CD4-positive, alpha-beta T cell treated with Interleukin-1 beta for 1 hour (primary cell): ENCODE results near the gene DMAC2.
A peak's percentile ranks its signal among the peaks of the same experiment; 100 is the strongest.
"Not testable (repeated sequence)": the region's sequence is repeated elsewhere in the genome, so short reads cannot be mapped to it uniquely, and the experiment has no call there.

Source experiments
- DNase-seq, 2 donors: peaks; one replicate each; pipeline ENCODE4 v3.0.0-alpha.2; 2020 to 2022

DMAC2 gene

DNA sequence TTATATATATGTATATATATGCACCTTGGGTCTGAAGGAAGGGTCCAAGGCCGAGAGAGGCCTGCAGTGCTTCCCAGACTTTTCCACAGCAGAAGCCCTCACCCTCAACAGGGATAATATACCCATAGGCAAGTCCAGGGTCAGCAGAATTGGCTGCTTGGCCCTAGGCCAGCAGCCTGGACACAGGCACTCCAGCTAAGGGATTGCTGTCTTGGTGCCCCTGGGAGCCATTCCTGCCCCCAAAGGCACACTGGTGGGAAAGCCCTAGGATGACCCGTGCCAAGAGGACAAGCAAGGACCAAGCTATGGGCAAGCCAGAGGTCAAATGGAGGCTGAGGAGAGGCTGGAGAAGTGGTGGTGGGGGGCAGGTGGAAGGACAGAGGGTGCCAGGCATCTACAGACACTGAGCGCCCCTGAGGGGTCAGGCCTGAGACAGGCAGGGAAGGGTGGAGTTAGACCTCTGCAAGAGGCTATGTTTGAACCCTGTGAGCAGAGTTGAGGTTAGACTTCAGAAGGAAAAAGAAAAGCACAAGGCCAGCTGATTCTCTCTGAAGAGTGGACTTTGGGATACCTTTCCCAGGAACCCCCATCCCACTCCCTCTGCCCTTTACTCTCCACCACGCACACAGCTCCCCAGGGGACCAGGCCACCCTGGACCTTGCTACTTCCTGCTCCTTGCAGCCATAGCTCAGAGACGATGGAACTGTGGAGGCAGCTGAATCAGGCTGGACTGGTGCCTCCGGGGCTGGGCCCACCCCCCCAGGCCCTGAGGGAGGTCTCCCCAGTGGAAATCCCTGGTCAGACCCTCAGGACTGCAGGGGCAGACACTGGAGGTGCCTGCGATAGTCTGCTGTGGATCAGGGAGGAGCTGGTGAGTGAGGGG is 3.0 kb upstream of the DMAC2 start, which contains the start of gene ERICH4:
ERICH4 (plus strand) TSS at position 684 of the 883 bp plus-strand sequence; CDS start at position 698, 14 bp downstream.
- DNase-seq: no peak

DNA sequence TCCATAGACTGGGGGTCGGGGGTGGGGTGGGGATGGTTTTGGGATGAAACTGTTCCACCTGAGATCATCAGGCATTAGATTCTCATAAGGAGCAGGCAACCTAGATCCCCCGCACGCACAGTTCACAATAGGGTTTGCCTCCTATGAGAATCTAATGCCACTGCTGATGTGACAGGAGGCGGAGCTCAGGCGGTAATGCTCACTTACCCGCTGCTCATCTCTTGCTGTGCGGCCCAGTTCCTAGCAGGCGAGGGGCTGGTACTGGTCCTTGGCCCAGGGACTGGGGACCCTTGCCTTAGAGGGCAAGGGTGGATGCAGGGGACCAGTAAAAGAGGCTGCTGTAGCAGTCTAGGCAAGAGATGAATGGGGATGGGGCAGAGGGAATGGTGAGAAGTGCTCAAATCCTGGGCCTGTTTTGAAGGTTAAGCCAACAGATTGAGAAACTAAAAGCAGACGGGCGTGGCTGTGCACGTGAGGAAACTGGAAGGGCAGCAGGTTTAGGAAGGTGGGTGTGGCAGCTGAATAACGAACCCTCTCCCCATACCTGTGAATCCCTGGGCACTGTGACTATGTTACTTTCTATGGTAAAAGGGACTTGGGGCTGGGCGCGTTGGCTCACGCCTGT is 1.7 kb upstream of the DMAC2 start:
- DNase-seq: no peak

DNA sequence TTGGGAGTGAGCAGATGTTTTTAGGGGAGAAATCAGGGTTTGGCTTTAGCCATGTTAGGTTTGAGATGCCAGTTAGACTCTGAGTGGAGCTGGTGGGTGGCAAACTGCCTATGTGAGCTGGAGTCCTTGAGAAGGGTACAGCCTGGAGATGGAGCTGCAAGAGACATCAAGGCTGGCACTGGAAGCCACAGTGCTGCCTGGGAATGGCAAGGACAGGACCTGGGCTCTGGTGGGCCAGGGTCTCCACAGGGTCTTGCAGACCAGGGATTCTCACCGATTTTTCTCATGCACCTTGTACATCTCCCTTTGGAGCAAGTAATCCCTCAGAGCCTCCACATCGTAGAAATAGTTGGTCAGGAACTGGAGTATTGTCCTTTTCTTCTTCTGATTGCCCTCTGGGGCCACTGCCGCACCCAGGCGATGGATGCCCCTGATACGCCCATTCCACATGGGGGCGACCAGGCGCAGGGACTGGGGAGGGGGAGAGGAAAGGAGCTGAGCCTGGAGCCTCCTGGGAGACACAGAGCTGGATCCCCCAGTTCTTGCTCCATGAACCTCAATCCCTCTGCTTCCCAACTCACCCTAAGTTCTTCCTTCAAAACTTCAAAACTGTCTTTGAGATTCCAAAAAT is 1.7 kb downstream of the DMAC2 start:
- no peak for DNase-seq

DNA sequence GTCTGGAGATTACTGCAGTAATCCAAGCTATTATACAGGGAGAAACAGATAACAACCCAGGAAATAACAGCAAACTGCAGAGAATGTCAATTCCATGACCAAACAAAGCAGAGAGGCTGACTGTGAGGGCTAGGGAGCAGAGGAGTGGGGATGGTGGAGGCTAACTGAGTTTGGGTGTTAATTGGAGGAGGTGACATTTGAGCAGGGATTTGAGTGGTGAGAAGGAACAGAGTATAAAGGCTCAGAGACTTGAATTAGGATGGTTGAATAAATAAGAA is 3.1 kb downstream of the DMAC2 start:
- DNase-seq: no peak

DNA sequence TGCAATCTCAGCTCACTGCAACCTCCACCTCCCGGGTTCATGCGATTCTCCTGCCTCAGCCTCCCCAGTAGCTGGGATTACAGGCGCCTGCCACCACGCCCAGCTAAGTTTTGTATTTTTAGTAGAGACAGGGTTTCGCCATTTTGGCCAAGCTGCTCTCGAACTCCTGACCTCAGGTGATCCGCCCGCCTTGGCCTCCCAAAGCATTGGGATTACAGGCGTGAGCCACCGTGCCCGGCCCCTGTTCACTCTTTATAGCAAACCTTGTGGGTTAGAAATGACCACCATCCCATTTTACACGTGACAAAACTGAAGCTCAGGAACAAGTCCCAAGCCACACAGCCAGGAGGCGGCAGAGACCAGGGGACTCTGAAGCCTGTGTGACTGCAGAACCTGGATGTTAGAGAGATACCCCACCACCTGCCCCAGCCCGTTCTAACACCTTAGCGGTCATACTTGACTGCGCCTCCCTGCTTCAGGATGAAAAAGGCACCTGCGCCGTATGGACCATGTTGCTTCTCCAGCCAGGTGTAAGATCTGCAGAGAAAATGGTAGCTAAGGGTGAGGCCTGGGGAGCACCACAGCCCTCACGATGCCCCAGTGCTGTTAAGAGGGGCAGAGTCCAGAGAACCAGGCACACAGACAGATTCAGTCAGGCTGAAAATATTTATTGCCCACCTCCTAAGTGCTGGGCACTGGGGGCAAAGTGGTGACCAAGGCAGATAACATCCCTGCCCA is 3.6 kb downstream of the DMAC2 start:
- no peak for DNase-seq

DNA sequence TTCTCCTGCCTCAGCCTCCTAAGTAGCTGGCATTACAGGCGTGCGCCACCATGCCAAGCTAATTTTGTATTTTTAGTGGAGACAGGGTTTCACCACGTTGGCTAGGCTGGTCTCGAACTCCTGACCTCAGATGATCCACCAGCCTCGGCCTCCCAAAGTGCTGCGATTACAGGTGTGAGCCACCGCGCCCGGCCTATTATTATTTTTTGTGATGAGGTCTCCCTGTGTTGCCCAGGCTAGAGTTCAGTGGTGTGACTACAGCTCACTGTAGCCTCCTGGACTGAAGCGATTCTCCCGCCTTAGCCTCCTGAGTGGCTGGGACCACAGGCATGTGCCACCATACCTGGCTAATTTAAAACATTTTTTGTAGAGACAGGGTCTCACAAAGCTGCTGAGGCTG is 4.3 kb downstream of the DMAC2 start:
- DNase-seq: not testable (repeated sequence)

DNA sequence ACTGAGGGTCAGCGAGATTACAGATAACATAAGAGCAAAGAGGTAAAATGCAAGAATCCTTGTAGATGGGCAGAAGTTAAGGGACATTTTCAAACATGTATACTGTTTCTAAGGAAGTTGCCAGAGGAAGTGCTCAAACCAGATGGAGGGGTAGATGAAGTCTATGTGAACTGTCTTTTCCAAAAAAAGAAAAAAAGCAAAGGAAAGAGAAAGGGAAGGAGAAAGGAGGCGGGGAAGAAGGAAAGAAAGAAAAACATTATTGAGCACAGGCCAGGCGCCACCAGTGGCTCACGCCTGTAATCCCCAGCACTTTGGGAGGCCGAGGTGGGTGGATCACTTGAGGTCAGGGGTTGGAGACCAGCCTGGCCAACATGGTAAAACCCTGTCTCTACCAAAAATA is 5.3 kb downstream of the DMAC2 start:
- no peak for DNase-seq

DNA sequence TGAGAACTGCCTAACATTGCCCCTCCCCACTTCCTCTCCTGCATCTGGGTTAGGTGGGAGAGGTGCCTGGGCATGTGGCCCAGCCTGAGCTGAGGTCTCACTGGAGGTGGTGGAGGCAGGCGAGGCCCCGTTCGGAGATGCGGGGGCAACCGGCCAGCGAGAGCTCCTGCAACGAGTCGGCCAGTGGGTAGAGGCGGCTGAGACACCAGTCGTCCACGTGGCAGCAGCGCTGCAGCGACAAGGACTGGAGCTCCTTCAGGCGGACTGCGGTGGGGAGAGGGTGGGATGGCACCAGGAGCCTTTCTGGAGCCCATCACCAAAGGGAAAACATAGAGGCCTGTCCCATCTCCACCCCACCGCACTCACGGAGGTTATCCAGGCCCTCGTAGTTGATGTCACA is 6.5 kb downstream of the DMAC2 start:
- no peak for DNase-seq

DNA sequence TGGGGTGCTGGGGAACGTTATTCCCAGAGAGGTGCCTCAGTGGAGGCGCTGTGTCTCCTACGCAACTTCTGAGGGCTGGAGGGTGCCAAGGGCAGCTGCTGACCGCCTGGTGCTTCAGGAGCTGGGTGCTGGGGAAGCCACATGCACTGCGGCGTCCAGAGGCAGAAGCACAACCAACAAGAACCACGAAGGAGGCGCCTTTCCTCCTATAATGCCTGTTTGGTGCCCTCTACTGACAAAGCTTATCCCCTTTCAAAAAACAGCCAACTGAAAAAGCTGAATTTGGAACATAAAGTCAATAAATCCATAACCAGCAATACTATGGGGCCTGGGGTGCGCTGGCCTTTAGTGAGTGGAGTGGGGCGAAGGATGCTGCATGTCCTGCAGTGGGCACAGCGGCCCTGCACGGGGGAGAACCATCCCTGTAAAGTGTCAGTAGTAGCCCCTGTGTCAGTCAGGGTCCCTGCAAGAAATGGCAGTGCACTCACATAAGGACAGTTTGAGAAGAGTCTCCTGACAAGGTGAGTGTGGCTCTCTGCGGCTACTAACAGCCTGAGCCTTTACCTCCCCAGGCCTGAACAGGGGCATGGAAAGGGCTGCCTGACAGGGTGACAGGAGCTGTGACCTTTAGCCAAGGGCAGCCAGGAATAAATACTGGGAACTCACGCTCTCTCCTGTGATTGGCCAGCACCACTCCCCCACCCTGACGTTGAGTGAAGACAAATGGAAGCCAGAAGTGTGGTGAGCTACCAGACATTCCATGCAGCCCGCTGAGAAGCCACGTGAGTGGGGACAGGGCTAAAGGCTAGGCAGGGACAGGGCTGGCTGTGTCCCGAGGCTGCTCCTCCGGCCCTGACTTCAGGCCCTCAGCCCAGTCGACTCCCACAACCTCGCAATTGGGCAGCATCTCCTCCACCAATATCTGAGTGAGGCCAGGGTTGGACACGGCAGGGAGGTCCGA is 8.0 kb downstream of the DMAC2 start:
- DNase-seq: peak; percentile 35 to 45

DNA sequence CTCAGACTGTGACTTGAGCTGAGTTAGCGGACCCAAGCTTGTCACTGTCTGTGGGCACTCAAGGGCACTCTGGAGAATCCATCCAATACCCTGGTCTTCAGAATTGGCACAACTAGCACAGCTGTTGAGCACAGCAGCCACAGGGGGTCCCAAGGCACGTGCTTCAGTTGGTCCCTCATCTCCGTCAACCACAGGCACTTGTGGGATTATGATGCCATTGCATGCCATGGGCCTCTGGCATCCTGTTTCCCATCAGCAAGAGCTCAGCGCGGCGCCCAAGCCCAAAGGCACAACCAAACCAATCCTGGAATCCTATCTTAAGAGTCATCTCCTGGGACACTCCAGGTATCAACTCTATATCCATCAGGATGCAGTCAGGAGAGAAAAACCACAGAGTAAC is 8.8 kb downstream of the DMAC2 start:
- no peak for DNase-seq

DNA sequence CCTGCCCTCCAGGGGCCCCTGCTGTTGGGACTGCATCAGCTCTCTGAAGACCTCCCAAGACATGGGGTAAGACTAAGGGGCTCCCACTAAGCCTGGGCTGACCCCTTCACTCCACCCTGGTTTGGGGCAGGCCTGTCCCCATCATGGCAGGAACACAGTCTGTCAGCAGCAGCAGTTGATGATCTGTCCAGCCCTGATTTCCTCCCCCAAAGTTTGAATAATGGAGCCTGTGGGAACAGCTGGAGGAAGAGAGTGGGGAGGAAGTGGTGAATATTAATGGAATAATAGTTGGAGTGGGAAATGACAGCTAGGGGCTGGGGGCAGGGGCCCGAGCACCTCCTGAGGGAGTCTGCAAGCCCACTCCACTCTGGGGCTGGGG is 11.2 kb downstream of the DMAC2 start:
- DNase-seq: no peak

DNA sequence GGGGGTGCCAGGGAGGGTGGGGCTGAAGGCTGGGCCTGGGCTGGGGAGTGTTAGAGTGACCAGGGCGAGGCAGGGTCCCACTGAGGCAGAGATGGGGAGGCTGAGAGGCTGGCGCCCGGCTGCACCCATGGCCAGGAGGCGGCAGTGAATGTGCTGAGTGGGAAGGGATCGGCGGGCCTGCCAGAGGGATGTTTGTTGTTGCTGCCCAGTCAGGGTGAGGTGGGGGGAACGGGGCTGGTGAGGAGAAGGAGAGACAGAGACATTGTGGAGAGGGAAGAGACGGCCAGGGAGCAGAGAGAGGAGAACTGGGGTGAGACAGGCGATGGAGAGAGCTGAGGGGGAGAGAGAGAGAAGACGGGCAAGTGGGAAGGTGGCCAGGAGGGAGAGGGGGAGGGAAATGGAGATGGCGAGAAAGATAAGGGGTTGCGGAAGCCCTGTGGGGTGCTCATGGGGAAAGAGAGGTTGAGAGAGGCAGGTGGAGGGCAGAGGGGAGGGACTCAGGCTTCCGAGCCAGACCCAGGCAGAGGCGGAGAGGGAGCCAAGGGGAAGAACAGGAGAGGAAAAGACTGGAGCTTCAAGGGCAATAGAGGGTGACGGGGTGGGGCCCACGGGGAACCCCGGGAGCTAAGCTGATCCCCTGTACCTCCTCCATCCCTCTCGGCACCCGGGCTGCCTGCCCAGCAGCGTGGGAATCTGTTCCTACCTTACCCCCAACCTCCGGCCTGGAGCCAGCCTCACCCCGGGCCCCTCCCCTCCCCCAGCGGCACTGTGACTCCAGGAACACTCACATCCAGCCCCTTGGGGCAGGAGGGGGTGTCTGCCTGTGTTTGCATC is 11.8 kb downstream of the DMAC2 start:
- DNase-seq: peak; percentile 47 to 66

DNA sequence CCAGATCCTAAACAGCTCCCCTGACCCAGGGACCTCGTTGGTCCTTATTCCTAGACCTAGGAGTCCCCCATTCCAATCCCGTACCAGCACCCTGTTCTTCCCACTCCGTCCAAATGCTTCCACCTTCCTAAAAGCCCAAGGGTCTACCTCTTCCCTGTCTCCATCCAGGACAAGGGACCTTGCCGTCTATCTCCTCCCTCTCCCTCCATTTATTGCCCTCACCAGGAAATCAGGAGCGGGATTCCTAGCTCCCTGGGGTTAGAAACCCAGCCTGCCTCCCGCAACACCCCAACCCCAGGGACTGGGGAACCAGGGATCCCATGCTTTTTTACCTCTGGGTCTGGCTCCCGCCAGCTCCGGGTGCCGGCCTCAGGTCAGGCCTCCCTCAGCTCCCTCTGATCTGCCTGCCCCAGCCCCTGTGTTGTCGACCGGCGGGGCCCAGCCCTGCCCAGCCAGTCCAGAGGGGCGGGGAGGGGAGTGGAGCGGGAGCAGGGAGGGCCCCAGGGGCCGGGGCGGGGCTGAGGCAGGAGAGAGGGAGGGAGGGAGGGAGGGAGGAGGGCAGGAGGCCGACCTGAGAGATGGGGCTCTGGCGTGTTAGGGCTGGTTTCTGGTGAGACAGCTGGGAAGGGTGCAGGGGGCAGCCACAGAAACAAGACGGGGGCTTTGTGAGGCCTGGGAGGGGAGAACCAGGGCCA is 12.6 kb downstream of the DMAC2 start, which contains the start of gene B3GNT8:
B3GNT8 (minus strand) TSS at position 423 of the 695 bp plus-strand sequence. CDS start 596 bp downstream, outside the sequence.
- peak; percentile 41 to 45 for DNase-seq

DNA sequence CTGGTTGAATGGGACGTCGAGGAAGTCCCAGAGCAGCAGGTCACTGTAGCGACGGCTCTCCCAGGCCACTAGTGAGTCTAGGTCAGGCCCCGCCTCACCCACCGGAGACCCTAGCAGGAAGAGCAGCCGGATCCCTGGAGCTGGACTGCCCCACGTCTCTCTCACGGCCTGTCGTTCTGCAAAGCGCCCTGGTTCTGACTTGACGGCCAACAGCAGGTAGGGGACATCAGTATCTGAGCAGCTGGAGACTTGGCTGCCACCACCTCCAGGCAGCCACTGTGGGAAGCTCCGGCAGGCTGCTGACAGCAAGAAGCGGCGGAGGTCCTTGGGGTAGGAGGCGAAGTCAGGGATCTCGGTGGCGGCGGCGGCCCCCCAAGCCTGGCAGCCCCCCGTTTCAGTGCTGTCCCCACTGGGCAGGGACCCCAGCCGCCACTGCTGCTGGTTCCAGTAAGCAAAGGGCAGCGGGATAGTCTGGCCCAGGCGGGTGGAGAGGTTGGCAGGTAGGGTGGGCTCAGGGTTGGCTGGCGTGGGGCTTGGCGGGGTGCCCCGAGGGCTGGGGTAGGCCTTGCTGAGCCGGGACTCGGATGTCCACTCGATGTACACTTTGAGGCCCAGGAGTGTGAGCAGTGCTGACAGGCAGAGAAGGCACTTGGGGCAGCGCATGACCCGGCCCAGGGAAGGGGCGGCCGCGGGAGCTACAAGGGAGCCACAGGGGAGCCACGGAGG is 13.4 kb downstream of the DMAC2 start:
- no peak for DNase-seq

DNA sequence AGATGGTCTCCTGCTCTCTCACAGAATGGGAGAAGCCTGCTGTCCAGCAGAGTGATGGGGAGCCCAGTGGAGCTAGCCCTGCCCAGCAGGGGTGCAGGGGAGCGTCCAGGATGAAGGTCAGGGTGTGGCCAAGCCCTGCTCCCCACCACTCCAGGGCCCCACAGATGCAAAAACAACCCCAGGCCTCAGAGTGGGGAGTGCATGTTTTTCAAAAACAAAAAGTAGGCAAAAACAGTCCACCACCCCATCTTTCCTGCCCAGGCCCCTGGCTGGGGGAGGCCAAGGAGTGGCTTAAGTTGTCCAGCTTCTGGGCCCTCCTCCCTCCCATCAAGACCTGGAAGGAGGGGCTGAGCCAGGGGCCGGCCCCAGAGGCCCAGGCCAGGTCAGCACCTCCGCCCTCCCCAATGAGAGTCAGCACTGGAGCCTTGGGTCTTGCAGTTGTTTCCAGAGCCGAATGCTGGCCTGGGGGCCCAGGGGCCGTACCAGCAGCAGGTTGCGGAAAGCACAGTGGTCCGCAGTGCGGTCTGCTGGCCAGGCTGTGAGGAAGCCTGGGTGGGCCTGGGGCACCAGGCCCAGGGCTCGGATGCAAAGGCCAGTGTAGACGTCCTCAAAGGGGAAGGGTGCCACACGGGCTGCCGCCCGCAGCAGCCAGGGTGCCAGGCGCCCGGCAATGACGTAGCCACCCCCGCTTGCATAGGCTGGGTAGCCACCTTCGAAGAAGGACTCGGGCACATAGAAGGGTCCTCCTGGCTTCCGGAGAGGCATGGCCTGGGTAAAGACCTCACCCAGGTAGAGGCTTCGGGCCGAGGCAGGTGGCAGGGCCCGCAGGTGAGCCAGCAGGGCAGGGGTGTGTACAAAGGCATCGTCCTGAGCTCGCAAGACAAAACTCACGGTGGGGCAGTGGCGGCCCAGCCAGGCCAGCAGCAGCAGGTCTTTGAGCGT is 14.3 kb downstream of the DMAC2 start:
- no peak for DNase-seq

DNA sequence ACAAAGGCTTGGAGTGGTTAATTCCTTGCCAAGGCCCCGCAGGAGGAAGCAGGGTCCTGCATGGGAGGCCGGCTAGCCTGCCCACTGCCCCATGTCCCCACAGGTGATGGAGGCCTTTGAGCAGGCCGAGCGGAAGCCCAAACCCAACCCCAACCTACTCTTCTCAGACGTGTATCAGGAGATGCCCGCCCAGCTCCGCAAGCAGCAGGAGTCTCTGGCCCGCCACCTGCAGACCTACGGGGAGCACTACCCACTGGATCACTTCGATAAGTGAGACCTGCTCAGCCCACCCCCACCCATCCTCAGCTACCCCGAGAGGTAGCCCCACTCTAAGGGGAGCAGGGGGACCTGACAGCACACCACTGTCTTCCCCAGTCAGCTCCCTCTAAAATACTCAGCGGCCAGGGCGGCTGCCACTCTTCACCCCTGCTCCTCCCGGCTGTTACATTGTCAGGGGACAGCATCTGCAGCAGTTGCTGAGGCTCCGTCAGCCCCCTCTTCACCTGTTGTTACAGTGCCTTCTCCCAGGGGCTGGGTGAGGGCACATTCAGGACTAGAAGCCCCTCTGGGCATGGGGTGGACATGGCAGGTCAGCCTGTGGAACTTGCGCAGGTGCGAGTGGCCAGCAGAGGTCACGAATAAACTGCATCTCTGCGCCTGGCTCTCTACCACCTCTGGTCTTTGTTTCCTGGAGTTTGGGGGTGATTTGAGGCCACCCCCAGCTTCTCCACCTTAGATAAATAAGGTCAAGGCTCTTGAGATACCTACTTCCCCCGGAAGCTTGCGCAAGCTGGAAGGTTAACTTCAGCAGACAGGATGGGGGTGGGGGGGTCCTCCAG is 15.2 kb downstream of the DMAC2 start:
- peak in 1 of 2 donors; percentile 7 for DNase-seq

DNA sequence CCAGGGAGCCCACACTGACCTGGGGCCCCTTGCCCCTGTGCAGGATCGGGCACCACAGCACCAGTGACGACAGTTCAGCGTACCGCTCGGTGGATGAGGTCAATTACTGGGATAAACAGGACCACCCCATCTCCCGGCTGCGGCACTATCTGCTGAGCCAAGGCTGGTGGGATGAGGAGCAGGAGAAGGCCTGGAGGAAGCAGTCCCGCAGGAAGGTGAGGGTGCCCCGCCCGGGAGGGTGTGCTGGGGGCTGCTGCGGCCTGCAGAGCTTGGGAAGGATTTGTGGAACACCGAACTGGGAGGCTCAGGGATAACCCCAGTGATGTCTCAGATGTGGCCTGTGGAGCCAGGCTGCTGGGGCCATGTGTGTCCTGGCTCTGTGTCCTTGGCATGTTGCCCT is 16.8 kb downstream of the DMAC2 start:
- no peak for DNase-seq

DNA sequence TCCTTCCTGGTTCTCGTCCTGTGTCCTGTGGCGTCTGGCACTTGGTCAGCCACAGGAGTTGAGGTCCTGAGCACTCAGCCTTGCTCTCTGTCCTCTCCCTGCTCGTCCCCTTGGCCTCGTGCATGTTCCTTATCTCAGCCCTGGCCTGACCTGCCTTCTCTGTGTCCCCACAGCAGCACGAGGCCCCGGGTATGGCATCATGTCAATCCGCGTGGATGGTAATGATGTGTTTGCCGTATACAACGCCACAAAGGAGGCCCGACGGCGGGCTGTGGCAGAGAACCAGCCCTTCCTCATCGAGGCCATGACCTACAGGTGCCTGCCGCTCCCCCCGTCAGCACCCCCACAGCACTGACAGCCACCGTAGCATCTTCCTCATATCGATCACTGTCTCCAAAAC is 17.3 kb downstream of the DMAC2 start:
- DNase-seq: no peak
